Measurements from ENCODE around the gene SF3B2.
"Not testable (repeated sequence)": the region's sequence is repeated elsewhere in the genome, so short reads cannot be mapped to it uniquely, and the experiment has no call there.

Gene SF3B2

GRCh38 chr11:66051766-66052663 is at the start of gene SF3B2:
Gene SF3B2 (plus strand): TSS chr11:66052364. CDS start chr11:66052385, 21 bp downstream.
- peak; percentile 97 to 98 for DNase-seq (ENCODE audit: low read depth in 2 of 2)

GRCh38 chr11:66002648-66003225 is 49.4 kb upstream of the SF3B2 start:
- no peak for DNase-seq (ENCODE audit: low read depth in 2 of 2)

- DNase-seq (ENCODE audit: low read depth in 2 of 2): no peak
Observed at GRCh38 chr11:66003291-66003690, 48.9 kb upstream of the SF3B2 start.

- no peak for DNase-seq (ENCODE audit: low read depth in 2 of 2)
Observed at GRCh38 chr11:66004186-66004585, 48.0 kb upstream of the SF3B2 start.

GRCh38 chr11:66006134-66006890 is 45.9 kb upstream of the SF3B2 start:
- DNase-seq (ENCODE audit: low read depth in 2 of 2): no peak

GRCh38 chr11:66006891-66007176 is 45.3 kb upstream of the SF3B2 start:
- DNase-seq (ENCODE audit: low read depth in 2 of 2): no peak

GRCh38 chr11:66007201-66007634 is 44.9 kb upstream of the SF3B2 start:
- DNase-seq (ENCODE audit: low read depth in 2 of 2): no peak

GRCh38 chr11:66008095-66008467 is 44.1 kb upstream of the SF3B2 start:
- DNase-seq (ENCODE audit: low read depth in 2 of 2): no peak

GRCh38 chr11:66008468-66009101 is 43.6 kb upstream of the SF3B2 start:
- no peak for DNase-seq (ENCODE audit: low read depth in 2 of 2)

GRCh38 chr11:66010036-66010435 is 42.1 kb upstream of the SF3B2 start:
- not testable (repeated sequence) for DNase-seq (ENCODE audit: low read depth in 2 of 2)

GRCh38 chr11:66011239-66011784 is 40.9 kb upstream of the SF3B2 start:
- DNase-seq (ENCODE audit: low read depth in 2 of 2): no peak

- no peak for DNase-seq (ENCODE audit: low read depth in 2 of 2)
Observed at GRCh38 chr11:66011785-66012303, 40.3 kb upstream of the SF3B2 start, which contains the start of gene CST6. Gene CST6 (plus strand): TSS chr11:66012008. CDS start chr11:66012045, 37 bp downstream.

GRCh38 chr11:66012371-66012945 is 39.7 kb upstream of the SF3B2 start:
- DNase-seq (ENCODE audit: low read depth in 2 of 2): no peak

- DNase-seq (ENCODE audit: low read depth in 2 of 2): no peak
Observed at GRCh38 chr11:66012946-66013761, 39.0 kb upstream of the SF3B2 start.

- no peak for DNase-seq (ENCODE audit: low read depth in 2 of 2)
Observed at GRCh38 chr11:66013762-66014100, 38.4 kb upstream of the SF3B2 start.

GRCh38 chr11:66014804-66015453 is 37.2 kb upstream of the SF3B2 start:
- DNase-seq (ENCODE audit: low read depth in 2 of 2): no peak

GRCh38 chr11:66015454-66015881 is 36.7 kb upstream of the SF3B2 start:
- DNase-seq (ENCODE audit: low read depth in 2 of 2): no peak

GRCh38 chr11:66015936-66016792 is 36.0 kb upstream of the SF3B2 start:
- no peak for DNase-seq (ENCODE audit: low read depth in 2 of 2)

- DNase-seq (ENCODE audit: low read depth in 2 of 2): no peak
Observed at GRCh38 chr11:66016793-66017177, 35.4 kb upstream of the SF3B2 start.

Measured in stimulated activated CD8-positive, alpha-beta memory T cell treated with anti-CD3 and anti-CD28 coated beads, Interleukin-15, amount 100 ng/mL, for 48 hours (primary cell).